Brain microvascular endothelial cell (primary cell): Measurements from ENCODE around the gene LDLRAD2.
A peak's percentile ranks its signal among the peaks of the same experiment; 100 is the strongest.

Experiments used
- DNase-seq: peaks from one replicate; pipeline ENCODE4 v3.0.0-alpha.2; 2020
- H3K27ac ChIP-seq: fragments of 250-450 bp; sonication (Bioruptor Pico); 2 replicates; pipeline ENCODE4 v1.5.1; 2020; ENCODE audit warnings: mild to moderate bottlenecking, moderate library complexity
- H3K27me3 ChIP-seq: fragments of 250-450 bp; sonication (Bioruptor Pico); replicated peaks from 2 replicates; pipeline ENCODE4 v1.5.1; 2020; ENCODE audit warnings: mild to moderate bottlenecking
- H3K36me3 ChIP-seq: fragments of 250-450 bp; sonication (Bioruptor Pico); replicated peaks from 2 replicates; pipeline ENCODE4 v1.5.1; 2020; ENCODE audit warnings: mild to moderate bottlenecking
- H3K4me3 ChIP-seq: 2 replicates; pipeline ENCODE4 v1.5.1; 2011; ENCODE audit warnings: low read depth, mild to moderate bottlenecking, control low read depth, low read length, moderate library complexity
- CTCF ChIP-seq: IDR thresholded peaks from 2 replicates; pipeline ENCODE4 v1.5.1; 2011; ENCODE audit warnings: low read depth, mild to moderate bottlenecking, moderate library complexity, low read length, control low read depth, inconsistent platforms; ENCODE audit errors: missing control alignments
- in situ Hi-C: cut with HindIII; loops from 2 replicates; pipeline ENCODE4 v1.10.0; 2017; ENCODE audit warnings: low sequenced_read_pairs, low pct_ligation_motif_present

Gene LDLRAD2

GRCh38 chr1:21814241-21814918, 2.3 kb downstream of the LDLRAD2 start:
- peak; percentile 60 for TF ChIP-seq CTCF
- Histone ChIP-seq H3K36me3 (no peaks in the 10 kb centered on the region), H3K4me3 (peak overlapping the region; percentile 41), H3K27me3 (no peaks in the 10 kb centered on the region), H3K27ac (no peak overlapping the region)
- DNase-seq = no peak
- in situ Hi-C loops = no loop called here

- Histone ChIP-seq H3K27me3 (no peaks in the 10 kb centered on the region), H3K4me3 (no peak overlapping the region), H3K27ac (no peak overlapping the region), H3K36me3 (no peaks in the 10 kb centered on the region)
- DNase-seq = no peak
- in situ Hi-C loops = no loop called here
- TF ChIP-seq CTCF = no peak
Measured at GRCh38 chr1:21814981-21815582, 3.0 kb downstream of the LDLRAD2 start.

GRCh38 chr1:21815724-21816321, 3.8 kb downstream of the LDLRAD2 start:
- H3K27me3 ChIP-seq = no peaks in the 10 kb centered on the region
- in situ Hi-C loops = no loop called here
- no peaks in the 10 kb centered on the region for H3K36me3 ChIP-seq
- no peak overlapping the region for H3K4me3 ChIP-seq
- DNase-seq = no peak
- H3K27ac ChIP-seq = no peak overlapping the region
- no peak for TF ChIP-seq CTCF

GRCh38 chr1:21816602-21817302, 4.7 kb downstream of the LDLRAD2 start:
- in situ Hi-C loops = no loop called here
- TF ChIP-seq CTCF = no peak
- no peak overlapping the region for H3K27ac ChIP-seq
- no peak overlapping the region for H3K4me3 ChIP-seq
- H3K27me3 ChIP-seq = no peaks in the 10 kb centered on the region
- H3K36me3 ChIP-seq = peaks cover 4% of the 10 kb centered on the region
- DNase-seq = peak; percentile 61

- Histone ChIP-seq H3K4me3 (no peak overlapping the region), H3K27ac (no peak overlapping the region), H3K27me3 (no peaks in the 10 kb centered on the region), H3K36me3 (peaks cover 10% of the 10 kb centered on the region)
- TF ChIP-seq CTCF = no peak
- no peak for DNase-seq
- in situ Hi-C loops = no loop called here
Measured at GRCh38 chr1:21818656-21819055, 6.6 kb downstream of the LDLRAD2 start.
